ENCODE results near the gene ARHGAP18.
"Not testable (repeated sequence)": the region's sequence is repeated elsewhere in the genome, so short reads cannot be mapped to it uniquely, and the experiment has no call there.

Gene ARHGAP18

GRCh38 chr6:129597023-129597713, 112.8 kb downstream of the ARHGAP18 start:
- in situ Hi-C loops (cut with MboI; ENCODE audit: low sequenced_read_pairs): no loop called here

GRCh38 chr6:129596522-129596921, 113.5 kb downstream of the ARHGAP18 start:
- in situ Hi-C loops (cut with MboI; ENCODE audit: low sequenced_read_pairs): no loop called here

GRCh38 chr6:129593233-129593564, 116.8 kb downstream of the ARHGAP18 start:
- in situ Hi-C loops (cut with MboI; ENCODE audit: low sequenced_read_pairs): no loop called here

DNA sequence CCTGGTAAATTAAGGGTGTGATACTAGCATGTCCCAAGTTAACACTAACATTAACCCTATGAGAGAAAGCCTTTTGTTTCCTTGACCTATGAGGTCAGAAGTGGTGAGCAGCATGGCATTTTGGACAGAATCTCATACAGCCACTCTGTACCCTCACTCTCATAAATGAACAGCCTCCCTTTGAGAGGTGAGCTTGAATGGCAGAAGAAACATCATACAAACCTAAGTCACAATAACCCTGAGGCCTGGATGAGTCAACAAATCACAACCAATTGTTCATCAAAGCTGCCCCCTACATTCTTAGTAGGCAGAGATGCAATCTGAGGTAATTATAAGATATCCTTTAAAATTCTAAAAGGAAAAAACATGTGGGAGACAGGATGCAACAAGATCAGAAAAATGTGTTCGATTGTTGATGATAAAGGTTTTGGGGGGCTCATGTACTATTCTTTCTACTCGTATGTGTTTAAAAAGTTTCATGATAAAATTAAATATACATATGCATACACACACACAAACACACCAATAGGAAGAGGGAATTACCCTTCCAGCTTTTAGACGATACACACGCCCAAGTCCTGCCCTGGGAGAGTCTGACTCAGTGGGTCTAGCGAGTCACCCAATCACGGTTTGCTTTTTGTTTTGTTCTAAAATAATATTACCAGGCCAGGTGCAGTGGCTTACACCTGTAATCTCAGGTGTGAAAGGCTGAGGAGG, 117.3 kb downstream of the ARHGAP18 start:
- in situ Hi-C loops (cut with MboI; ENCODE audit: low sequenced_read_pairs): no loop called here

DNA sequence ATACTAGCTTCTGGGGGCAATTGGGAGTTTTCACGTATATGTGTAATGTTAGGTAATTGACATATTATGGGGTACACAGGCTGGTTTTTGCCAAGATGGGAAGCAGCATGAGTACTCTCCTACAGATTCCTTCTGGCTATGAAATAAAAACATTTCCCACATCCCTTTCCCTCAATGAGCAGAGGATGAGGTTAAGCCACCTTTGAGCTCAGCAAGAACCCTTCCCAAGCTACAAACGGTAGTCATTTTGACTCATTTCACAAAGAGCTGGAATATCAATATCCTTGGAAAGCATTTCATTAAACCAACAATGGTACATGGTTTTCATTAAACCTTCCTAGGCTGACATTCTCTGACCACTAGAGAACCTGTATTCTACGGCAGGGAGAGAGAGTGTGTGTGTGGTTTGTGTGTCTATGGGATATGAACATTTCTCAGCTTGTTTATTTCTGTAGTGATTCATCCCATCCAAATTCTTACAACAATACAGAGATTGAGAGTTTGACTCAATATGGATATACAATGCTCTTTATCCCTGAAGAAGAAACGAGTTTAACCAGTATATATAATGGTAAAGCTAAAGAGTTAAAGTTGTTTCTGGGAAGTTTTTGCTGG, 119.5 kb downstream of the ARHGAP18 start:
- in situ Hi-C loops (cut with MboI; ENCODE audit: low sequenced_read_pairs): no loop called here

DNA sequence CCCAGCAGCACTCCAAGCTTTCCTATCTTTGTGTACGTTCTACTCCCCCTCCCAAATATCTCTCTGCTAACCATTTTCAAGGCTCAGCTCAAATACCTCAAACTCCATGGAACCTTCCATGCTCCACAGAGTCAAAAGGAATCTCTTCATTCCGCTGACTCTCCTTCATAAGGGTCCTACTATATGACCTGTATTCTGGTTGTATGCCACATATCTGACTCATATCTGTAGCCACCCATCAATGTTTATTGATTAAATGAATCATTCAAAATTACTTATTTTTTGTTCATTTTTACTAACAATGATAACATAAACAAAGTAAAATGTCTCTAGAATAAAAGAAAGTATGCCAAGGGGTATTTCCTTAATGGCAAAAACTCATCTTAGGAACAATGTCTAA, 123.2 kb downstream of the ARHGAP18 start:
- in situ Hi-C loops (cut with MboI; ENCODE audit: low sequenced_read_pairs): no loop called here

- in situ Hi-C loops (cut with MboI; ENCODE audit: low sequenced_read_pairs): no loop called here
Observed at GRCh38 chr6:129583866-129584265, 126.1 kb downstream of the ARHGAP18 start.

DNA sequence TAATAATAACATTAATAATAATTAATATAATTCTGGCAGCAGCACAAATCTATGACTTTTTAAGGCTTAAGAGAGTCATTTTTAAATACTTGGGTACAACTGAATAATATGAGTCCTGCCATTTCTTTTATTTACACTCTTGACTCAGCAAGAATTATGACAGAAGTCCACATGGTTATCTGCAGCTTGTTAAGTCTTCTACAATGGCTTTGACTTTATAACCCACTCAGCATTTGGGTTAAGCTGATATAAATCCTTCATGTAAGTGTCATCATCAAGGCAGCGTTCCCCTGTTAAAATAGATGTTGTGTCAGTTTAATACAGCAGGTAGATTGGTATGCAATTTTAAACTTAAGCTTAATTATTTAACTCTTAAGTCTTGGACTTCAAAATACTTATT, 131.7 kb downstream of the ARHGAP18 start:
- in situ Hi-C loops (cut with MboI; ENCODE audit: low sequenced_read_pairs): no loop called here

DNA sequence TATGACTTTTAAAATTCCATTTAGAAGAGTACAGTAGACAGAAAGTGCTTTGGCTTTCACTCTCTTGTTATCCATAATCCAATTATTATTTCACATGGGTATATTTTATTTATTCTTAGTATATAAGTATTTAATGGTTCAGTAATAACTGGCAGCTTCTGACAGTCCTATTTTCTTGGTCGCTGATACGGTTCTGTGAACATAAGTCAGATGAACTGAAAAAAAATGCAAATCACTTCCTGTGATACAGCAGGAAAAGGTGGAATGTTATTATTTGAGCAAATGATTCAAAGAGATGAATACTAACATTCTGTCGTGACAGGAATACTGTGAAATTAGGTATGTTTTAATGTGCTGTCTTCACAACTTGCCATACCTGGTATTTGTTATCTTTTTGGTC, 132.3 kb downstream of the ARHGAP18 start:
- in situ Hi-C loops (cut with MboI; ENCODE audit: low sequenced_read_pairs): no loop called here

GRCh38 chr6:129576456-129576855, 133.5 kb downstream of the ARHGAP18 start:
- in situ Hi-C loops (cut with MboI; ENCODE audit: low sequenced_read_pairs): no loop called here

GRCh38 chr6:129575378-129576118, 134.4 kb downstream of the ARHGAP18 start:
- in situ Hi-C loops (cut with MboI; ENCODE audit: low sequenced_read_pairs): no loop called here

- in situ Hi-C loops (cut with MboI; ENCODE audit: low sequenced_read_pairs): not testable (repeated sequence)
Observed at GRCh38 chr6:129574605-129575004, 135.4 kb downstream of the ARHGAP18 start.

GRCh38 chr6:129570929-129571328, 139.0 kb downstream of the ARHGAP18 start:
- in situ Hi-C loops (cut with MboI; ENCODE audit: low sequenced_read_pairs): not testable (repeated sequence)

DNA sequence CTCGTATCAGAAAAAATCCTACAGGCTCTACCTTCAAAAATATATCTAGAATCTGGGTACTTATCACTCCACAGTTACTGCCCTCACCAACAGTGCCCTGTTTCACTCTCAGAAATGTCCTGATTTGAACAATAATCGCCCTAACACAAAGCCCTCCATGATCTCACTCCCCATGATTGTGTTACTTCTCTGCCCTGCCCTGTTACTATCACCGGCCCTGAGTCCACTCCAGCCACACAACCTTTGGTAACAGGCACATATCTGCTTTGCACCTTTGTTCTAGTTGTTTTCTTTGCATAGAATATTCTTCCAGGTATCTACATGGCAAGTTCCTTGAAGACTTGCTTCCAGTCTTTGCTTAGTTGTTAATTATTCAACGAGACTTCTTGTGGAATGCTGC, 142.0 kb downstream of the ARHGAP18 start:
- in situ Hi-C loops (cut with MboI; ENCODE audit: low sequenced_read_pairs): no loop called here

- in situ Hi-C loops (cut with MboI; ENCODE audit: low sequenced_read_pairs): no loop called here
Observed at GRCh38 chr6:129567374-129567773, 142.6 kb downstream of the ARHGAP18 start.

DNA sequence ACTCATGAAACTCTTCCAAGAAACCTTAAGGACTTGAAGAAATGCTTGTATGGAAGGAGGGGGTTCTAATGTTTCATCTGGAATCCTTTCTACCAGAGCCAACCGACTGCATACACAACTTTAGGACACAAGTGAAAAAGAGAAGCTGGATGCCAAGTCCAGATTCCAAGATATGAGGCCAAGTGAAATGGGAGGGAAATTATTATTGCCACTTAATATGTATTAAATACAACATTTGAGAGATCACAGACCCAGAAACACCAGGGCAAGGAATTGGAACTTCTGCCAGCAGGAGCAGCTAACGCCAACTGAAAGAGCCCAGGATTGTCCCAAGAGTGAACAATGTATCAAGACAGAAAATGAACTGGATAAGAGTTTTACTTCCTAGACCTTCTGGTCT, 144.2 kb downstream of the ARHGAP18 start:
- in situ Hi-C loops (cut with MboI; ENCODE audit: low sequenced_read_pairs): no loop called here

- in situ Hi-C loops (cut with MboI; ENCODE audit: low sequenced_read_pairs): no loop called here
Observed at GRCh38 chr6:129565366-129565765, 144.6 kb downstream of the ARHGAP18 start.

DNA sequence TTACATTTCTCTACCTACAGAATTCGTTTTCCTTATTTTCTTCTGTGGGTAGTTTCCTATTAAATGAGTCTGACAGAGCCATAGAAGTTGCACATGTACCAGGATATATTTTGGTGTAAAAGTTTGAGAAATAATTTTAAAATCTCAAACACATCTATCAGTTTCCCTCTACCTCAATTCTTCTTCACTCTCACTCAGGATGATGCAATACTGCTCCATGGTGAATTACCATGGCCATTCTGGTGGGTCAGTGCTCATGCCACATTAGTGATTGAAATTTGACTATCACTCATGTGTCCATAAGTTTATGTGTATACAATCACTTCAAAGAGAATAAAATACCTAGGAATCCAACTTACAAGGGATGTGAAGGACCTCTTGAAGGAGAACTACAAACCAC, 151.7 kb downstream of the ARHGAP18 start:
- in situ Hi-C loops (cut with MboI; ENCODE audit: low sequenced_read_pairs): no loop called here

DNA sequence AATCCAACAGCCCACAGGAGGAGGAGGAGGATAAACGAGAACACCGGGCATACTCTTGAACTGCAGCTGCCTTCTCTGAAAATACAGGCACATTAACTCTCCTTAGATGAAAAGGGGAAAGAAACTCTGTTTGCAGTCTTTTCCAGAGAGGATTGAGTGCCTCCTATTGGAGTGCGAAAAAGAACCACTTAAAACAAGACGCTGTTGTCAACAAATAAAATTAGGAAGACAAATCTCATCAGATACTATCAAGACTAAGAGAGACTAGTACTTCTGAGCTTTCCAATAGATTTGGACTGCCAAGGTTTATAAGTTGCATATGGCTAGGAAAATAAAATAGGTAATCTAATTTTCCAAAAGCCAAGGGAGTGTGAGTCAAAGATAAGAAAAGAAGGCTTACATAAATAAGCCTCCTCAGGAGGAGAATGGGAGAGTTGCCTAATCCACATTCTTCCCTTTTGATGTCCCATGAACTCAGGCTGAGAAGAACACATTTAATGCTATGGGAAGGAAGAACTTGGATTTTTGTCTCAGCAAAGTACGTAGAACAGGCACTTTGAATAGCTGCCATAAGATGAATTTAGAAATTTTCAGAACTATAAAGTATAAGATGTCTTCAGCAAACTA, 154.7 kb downstream of the ARHGAP18 start:
- in situ Hi-C loops (cut with MboI; ENCODE audit: low sequenced_read_pairs): no loop called here

- in situ Hi-C loops (cut with MboI; ENCODE audit: low sequenced_read_pairs): no loop called here
Observed at GRCh38 chr6:129552413-129552812, 157.6 kb downstream of the ARHGAP18 start.

- in situ Hi-C loops (cut with MboI; ENCODE audit: low sequenced_read_pairs): no loop called here
Observed at GRCh38 chr6:129551486-129551885, 158.5 kb downstream of the ARHGAP18 start.

All from HL-60/S4 treated with retinoic acid at 250 ng/mL for 4 days and 3 days (cell line).